WTC11 (cell line): ENCODE measurements around the gene TMEM54. TPM values are rescaled to one million over a fixed set of nuclear protein-coding genes. Genes with fewer than 3 reads are reported as not detected.

ENCODE experiments used
- ATAC-seq: fragments of 200-7000 bp; cut with Tn5 transposase; 2 replicates; pipeline ENCODE4 v1.10.0; 2021; ENCODE audit warnings: mild to moderate bottlenecking, moderate library complexity
- CTCF ChIA-PET: fragments of 300-600 bp; sonication (Branson Sonifier 250); formaldehyde crosslinking; loops from one replicate; lab custom pipeline; 2021; ENCODE audit warnings: antibody characterized with exemption; lab: Charles Lee
- POLR2A ChIA-PET: fragments of 350-600 bp; sonication (Branson Sonifier 250); formaldehyde crosslinking; loops from one replicate; lab custom pipeline; 2021; ENCODE audit warnings: antibody characterized with exemption; lab: Charles Lee
- DNase-seq: peaks from one replicate; pipeline ENCODE4 v3.0.0; 2021; ENCODE audit warnings: low spot score
- H3K27ac Mint-ChIP-seq: 2 replicates; pipeline ENCODE4 v1.8.0; 2021; ENCODE audit warnings: mixed read lengths
- H3K27me3 Mint-ChIP-seq: 2 replicates; pipeline ENCODE4 v1.8.0; 2021; ENCODE audit warnings: low read depth, mild to moderate bottlenecking, moderate library complexity, mixed read lengths
- H3K36me3 Mint-ChIP-seq: 2 replicates; pipeline ENCODE4 v1.8.0; 2021; ENCODE audit warnings: mixed read lengths
- H3K4me1 Mint-ChIP-seq: 2 replicates; pipeline ENCODE4 v1.8.0; 2022; ENCODE audit warnings: mixed read lengths
- H3K4me3 Mint-ChIP-seq: 2 replicates; pipeline ENCODE4 v1.8.0; 2021; ENCODE audit warnings: mild to moderate bottlenecking, moderate library complexity, mixed read lengths
- H3K9me3 Mint-ChIP-seq: 2 replicates; pipeline ENCODE4 v1.8.0; 2021; ENCODE audit warnings: mixed read lengths
- ATF1 ChIP-seq: sonication (generic); formaldehyde crosslinking; IDR thresholded peaks from 2 replicates; pipeline ENCODE4 v1.8.1; 2023; ENCODE audit warnings: mild to moderate bottlenecking, moderate library complexity, missing genetic modification reagents
- ATF2 ChIP-seq: sonication (generic); formaldehyde crosslinking; IDR thresholded peaks from 2 replicates; pipeline ENCODE4 v1.8.1; 2022; ENCODE audit warnings: low read depth, missing genetic modification reagents, borderline replicate concordance
- CTCF ChIP-seq: fragments of 200-600 bp; IDR thresholded peaks from 2 replicates; pipeline ENCODE4 v1.8.0; 2022; ENCODE audit warnings: antibody characterized with exemption
- E2F4 ChIP-seq: sonication (generic); formaldehyde crosslinking; IDR thresholded peaks from 2 replicates; pipeline ENCODE4 v1.8.1; 2022; ENCODE audit warnings: low read depth, mild to moderate bottlenecking, moderate library complexity, missing genetic modification reagents, borderline replicate concordance
- ESRRA ChIP-seq: sonication (generic); formaldehyde crosslinking; IDR thresholded peaks from 2 replicates; pipeline ENCODE4 v1.8.1; 2022; ENCODE audit warnings: mild to moderate bottlenecking, missing genetic modification reagents, borderline replicate concordance
- FOXJ3 ChIP-seq: sonication (generic); formaldehyde crosslinking; IDR thresholded peaks from 2 replicates; pipeline ENCODE4 v1.9.0; 2021; ENCODE audit warnings: missing genetic modification reagents, mild to moderate bottlenecking, borderline replicate concordance
- FOXK1 ChIP-seq: sonication (generic); formaldehyde crosslinking; IDR thresholded peaks from 2 replicates; pipeline ENCODE4 v1.8.0; 2022; ENCODE audit warnings: mild to moderate bottlenecking, moderate library complexity, missing genetic modification reagents
- GTF2I ChIP-seq: fragments of 250-450 bp; sonication (Bioruptor Pico); conservative IDR thresholded peaks from 2 replicates; pipeline ENCODE4 v1.4.0; 2021; ENCODE audit warnings: mild to moderate bottlenecking
- NFATC4 ChIP-seq: fragments of 250-450 bp; sonication (Bioruptor Pico); IDR thresholded peaks from 2 replicates; pipeline ENCODE4 v1.9.0; 2021; ENCODE audit warnings: mild to moderate bottlenecking
- NFE2L1 ChIP-seq: sonication (generic); formaldehyde crosslinking; IDR thresholded peaks from 2 replicates; pipeline ENCODE4 v1.8.1; 2023; ENCODE audit warnings: missing genetic modification reagents
- NFYB ChIP-seq: sonication (generic); formaldehyde crosslinking; conservative IDR thresholded peaks from 2 replicates; pipeline ENCODE4 v1.8.0; 2022; ENCODE audit warnings: low read depth, missing genetic modification reagents
- NR1H2 ChIP-seq: sonication (generic); formaldehyde crosslinking; IDR thresholded peaks from 2 replicates; pipeline ENCODE4 v1.9.0; 2021; ENCODE audit warnings: mild to moderate bottlenecking, moderate library complexity, missing genetic modification reagents
- PREB ChIP-seq: sonication (generic); formaldehyde crosslinking; IDR thresholded peaks from 2 replicates; pipeline ENCODE4 v1.8.1; 2022; ENCODE audit warnings: mild to moderate bottlenecking, missing genetic modification reagents, moderate library complexity, borderline replicate concordance
- SMAD4 ChIP-seq: sonication (generic); formaldehyde crosslinking; IDR thresholded peaks from 2 replicates; pipeline ENCODE4 v1.8.0; 2022; ENCODE audit warnings: mild to moderate bottlenecking, missing genetic modification reagents
- ZBTB43 ChIP-seq: sonication (generic); formaldehyde crosslinking; IDR thresholded peaks from 2 replicates; pipeline ENCODE4 v1.8.1; 2023; ENCODE audit warnings: mild to moderate bottlenecking, missing genetic modification reagents
- ZNF138 ChIP-seq: sonication (generic); formaldehyde crosslinking; conservative IDR thresholded peaks from 2 replicates; pipeline ENCODE4 v1.8.1; 2022; ENCODE audit warnings: mild to moderate bottlenecking, moderate library complexity, missing genetic modification reagents
- ZNF219 ChIP-seq: sonication (generic); formaldehyde crosslinking; IDR thresholded peaks from 2 replicates; pipeline ENCODE4 v1.8.0; 2023; ENCODE audit warnings: missing genetic modification reagents, mild to moderate bottlenecking, borderline replicate concordance
- ZNF232 ChIP-seq: sonication (generic); formaldehyde crosslinking; IDR thresholded peaks from 2 replicates; pipeline ENCODE4 v1.8.0; 2022; ENCODE audit warnings: mild to moderate bottlenecking, missing genetic modification reagents
- ZNF425 ChIP-seq: fragments of 250-450 bp; sonication (Bioruptor Pico); conservative IDR thresholded peaks from 2 replicates; pipeline ENCODE4 v1.9.0; 2021; ENCODE audit warnings: mild to moderate bottlenecking
- total RNA-seq: library from RNA; stranded (reverse); gene quantifications from 3 replicates; pipeline ENCODE4 v1.2.3, GENCODE V29; 2021

TMEM54 gene
- total RNA-seq, 1 experiment from 2014 or later = 20.7 TPM

GRCh38 chr1:32946413-32946812 is 45.2 kb upstream of the TMEM54 start:
- DNase-seq = no peak
- Mint-ChIP-seq H3K27me3 (no peaks in the 10 kb centered on the region), H3K4me1 (no peaks in the 10 kb centered on the region), H3K27ac (no peak overlapping the region), H3K36me3 (peaks cover 36% of the 10 kb centered on the region), H3K4me3 (no peak overlapping the region), H3K9me3 (no peaks in the 10 kb centered on the region)
- ATAC-seq = no peak
- no peak for TF ChIP-seq NR1H2
- TF ChIP-seq E2F4 (CRISPR knock-in tag) = no peak
- no peak for TF ChIP-seq GTF2I (CRISPR knock-in tag)
- no peak for TF ChIP-seq ESRRA (CRISPR knock-in tag)
- TF ChIP-seq FOXJ3 (CRISPR knock-in tag) = no peak
- TF ChIP-seq NFE2L1 (CRISPR knock-in tag) = no peak
- TF ChIP-seq CTCF = no peak
- no peak for TF ChIP-seq SMAD4 (CRISPR knock-in tag)
- no peak for TF ChIP-seq ATF2 (CRISPR knock-in tag)
- TF ChIP-seq FOXK1 (CRISPR knock-in tag) = no peak
- no peak for TF ChIP-seq ZBTB43 (CRISPR knock-in tag)
- TF ChIP-seq ZNF138 = no peak
- no peak for TF ChIP-seq ATF1 (CRISPR knock-in tag)
- no peak for TF ChIP-seq ZNF425
- TF ChIP-seq PREB (CRISPR knock-in tag) = no peak
- TF ChIP-seq NFATC4 = no peak
- TF ChIP-seq ZNF232 (CRISPR knock-in tag) = no peak
- TF ChIP-seq ZNF219 (CRISPR knock-in tag) = no peak
- TF ChIP-seq NFYB (CRISPR knock-in tag) = no peak
- ChIA-PET CTCF (no interaction called here), POLR2A (no interaction called here)
